22Rv1 (cell line): ENCODE results near the gene PNRC2.

ENCODE experiments used
- ZFX ChIP-seq: fragments of 450-650 bp; IDR thresholded peaks from 2 replicates; pipeline ENCODE4 v1.6.1; 2017; ENCODE audit warnings: antibody characterized with exemption, borderline replicate concordance
- TF ChIP-seq, protein P1 (sequence below): fragments of 450-650 bp; IDR thresholded peaks from 2 replicates; pipeline ENCODE4 v1.5.1; 2017; ENCODE audit warnings: mild to moderate bottlenecking

DNA sequence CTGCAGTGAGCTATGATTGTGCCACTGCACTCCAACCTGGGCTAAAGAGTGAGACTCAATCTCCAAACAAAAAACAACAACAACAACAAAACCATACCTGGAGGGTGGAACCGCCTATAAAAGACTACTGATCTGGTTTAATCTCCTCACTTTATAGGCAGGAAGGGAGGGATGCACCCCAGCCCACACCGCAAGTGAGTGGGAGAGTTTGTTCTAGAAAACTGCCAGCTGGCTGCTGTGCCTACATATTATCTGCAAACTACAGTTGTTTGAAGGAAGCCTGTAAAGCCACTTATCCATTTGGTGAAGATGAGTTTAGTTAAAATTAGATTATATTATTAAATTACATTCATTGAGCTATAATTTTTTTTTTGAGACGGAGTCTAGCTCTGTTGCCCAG, 29.6 kb downstream of the PNRC2 start:
- TF ChIP-seq, protein P1, sequence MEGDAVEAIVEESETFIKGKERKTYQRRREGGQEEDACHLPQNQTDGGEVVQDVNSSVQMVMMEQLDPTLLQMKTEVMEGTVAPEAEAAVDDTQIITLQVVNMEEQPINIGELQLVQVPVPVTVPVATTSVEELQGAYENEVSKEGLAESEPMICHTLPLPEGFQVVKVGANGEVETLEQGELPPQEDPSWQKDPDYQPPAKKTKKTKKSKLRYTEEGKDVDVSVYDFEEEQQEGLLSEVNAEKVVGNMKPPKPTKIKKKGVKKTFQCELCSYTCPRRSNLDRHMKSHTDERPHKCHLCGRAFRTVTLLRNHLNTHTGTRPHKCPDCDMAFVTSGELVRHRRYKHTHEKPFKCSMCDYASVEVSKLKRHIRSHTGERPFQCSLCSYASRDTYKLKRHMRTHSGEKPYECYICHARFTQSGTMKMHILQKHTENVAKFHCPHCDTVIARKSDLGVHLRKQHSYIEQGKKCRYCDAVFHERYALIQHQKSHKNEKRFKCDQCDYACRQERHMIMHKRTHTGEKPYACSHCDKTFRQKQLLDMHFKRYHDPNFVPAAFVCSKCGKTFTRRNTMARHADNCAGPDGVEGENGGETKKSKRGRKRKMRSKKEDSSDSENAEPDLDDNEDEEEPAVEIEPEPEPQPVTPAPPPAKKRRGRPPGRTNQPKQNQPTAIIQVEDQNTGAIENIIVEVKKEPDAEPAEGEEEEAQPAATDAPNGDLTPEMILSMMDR, result no peak
- TF ChIP-seq ZFX, result no peak
